H54 (cell line): ENCODE data around the gene LIPE.
A peak's percentile ranks its signal among the peaks of the same experiment; 100 is the strongest.

Experiments
- DNase-seq: peaks from one replicate; pipeline ENCODE4 v3.0.0; 2011; ENCODE audit warnings: low spot score, mixed read lengths; ENCODE audit not compliant: insufficient read length
- FAIRE-seq: peaks from 3 replicates; lab custom pipeline; 2011; peaks lifted over from hg19 to GRCh38; lab: Jason Lieb, UNC
- POLR2A ChIP-seq: IDR thresholded peaks from 2 replicates; pipeline ENCODE4 v1.6.1; 2011; ENCODE audit warnings: low read depth, mild to moderate bottlenecking, low read length

Gene LIPE, protein sequence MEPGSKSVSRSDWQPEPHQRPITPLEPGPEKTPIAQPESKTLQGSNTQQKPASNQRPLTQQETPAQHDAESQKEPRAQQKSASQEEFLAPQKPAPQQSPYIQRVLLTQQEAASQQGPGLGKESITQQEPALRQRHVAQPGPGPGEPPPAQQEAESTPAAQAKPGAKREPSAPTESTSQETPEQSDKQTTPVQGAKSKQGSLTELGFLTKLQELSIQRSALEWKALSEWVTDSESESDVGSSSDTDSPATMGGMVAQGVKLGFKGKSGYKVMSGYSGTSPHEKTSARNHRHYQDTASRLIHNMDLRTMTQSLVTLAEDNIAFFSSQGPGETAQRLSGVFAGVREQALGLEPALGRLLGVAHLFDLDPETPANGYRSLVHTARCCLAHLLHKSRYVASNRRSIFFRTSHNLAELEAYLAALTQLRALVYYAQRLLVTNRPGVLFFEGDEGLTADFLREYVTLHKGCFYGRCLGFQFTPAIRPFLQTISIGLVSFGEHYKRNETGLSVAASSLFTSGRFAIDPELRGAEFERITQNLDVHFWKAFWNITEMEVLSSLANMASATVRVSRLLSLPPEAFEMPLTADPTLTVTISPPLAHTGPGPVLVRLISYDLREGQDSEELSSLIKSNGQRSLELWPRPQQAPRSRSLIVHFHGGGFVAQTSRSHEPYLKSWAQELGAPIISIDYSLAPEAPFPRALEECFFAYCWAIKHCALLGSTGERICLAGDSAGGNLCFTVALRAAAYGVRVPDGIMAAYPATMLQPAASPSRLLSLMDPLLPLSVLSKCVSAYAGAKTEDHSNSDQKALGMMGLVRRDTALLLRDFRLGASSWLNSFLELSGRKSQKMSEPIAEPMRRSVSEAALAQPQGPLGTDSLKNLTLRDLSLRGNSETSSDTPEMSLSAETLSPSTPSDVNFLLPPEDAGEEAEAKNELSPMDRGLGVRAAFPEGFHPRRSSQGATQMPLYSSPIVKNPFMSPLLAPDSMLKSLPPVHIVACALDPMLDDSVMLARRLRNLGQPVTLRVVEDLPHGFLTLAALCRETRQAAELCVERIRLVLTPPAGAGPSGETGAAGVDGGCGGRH

DNA sequence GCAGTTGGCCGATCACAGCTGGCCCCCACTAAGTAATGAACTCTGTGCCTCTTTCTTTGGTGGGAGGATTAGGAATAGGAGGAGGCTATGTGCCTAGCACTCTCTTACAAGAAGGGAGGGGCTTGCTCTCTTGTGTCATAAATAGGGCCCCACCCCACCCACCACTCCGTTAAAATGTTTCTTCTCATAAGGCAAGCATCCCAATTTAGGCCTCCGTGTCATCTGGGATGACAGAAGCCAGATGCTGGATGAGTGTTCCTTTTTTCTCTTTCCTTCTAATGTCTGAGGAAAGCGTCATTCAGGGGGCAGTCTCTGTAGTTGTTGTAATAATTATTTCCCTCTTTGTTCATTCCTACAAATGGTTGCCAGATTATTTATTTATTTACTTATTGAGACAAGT lies at the start of gene LIPE:
Gene LIPE (minus strand): TSS at position 76 of the 400 bp plus-strand sequence. CDS start 239 bp downstream, outside the sequence.
- FAIRE-seq: no peak
- DNase-seq: no peak
- no peak for TF ChIP-seq POLR2A

DNA sequence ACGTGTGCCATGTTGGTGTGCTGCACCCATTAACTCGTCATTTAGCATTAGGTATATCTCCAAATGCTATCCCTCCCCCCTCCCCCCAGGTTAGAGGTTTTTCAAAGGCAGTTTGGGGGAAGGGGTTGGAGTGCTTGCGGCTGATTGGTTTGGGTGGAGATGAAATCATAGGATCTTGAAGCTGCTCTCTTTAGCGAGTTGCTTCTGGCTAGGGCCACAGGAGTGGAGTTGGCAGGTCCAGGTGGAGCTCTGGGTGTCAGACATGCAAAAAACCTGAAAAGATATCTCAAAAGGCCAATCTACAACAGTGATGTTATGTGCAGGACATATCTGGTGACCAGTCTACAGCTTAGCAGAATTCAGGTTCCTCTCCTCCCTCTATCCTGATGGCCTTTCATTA lies 48.2 kb upstream of the LIPE start:
- TF ChIP-seq POLR2A: no peak
- DNase-seq (no peak), FAIRE-seq (no peak)

- FAIRE-seq: no peak
Measured at GRCh38 chr19:42474743-42475142, 47.6 kb upstream of the LIPE start.

GRCh38 chr19:42473686-42474085 lies 46.5 kb upstream of the LIPE start:
- FAIRE-seq (no peak), DNase-seq (no peak)
- no peak for TF ChIP-seq POLR2A

More at GRCh38 chr19:42474743-42475142, 47.6 kb upstream of the LIPE start:
- DNase-seq: no peak
- TF ChIP-seq POLR2A: no peak

GRCh38 chr19:42472402-42473147 lies 45.4 kb upstream of the LIPE start:
- FAIRE-seq: no peak
- DNase-seq: no peak
- no peak for TF ChIP-seq POLR2A

DNA sequence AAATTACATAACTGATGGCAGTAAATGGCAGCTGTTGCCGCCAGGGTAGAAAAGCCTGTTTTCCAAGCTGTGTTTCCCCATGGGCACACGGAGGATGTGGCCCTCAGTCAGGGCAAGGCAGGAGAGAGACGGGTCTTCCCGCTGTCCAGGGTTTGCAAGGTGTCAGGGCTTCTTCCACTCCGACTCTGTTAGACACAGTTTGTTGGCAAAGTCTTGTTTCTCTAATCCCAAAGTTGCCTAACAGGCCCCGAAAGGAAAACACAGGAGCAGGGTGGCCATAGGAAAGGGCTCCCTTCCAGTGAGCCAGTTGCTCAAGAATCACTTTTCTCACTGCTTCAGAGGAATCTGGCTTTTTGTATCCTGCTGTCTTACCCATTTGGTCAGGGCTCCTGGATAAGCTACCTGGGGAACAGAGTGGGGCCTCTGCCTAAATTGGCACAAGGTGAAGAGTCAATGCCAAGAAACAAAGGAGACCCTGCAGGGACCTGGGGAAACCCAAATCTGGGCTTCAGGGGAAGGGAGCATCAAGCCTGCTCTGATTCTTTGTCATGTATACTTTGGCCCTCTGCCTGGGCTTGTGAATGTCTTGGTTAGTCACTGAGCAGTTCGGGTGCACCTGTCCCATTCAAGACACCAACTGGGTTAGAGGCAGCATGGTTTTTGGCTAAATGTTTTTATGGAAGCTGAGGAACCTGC lies 44.5 kb upstream of the LIPE start:
- TF ChIP-seq POLR2A: no peak
- peak; percentile 67 for DNase-seq
- FAIRE-seq: no peak

DNA sequence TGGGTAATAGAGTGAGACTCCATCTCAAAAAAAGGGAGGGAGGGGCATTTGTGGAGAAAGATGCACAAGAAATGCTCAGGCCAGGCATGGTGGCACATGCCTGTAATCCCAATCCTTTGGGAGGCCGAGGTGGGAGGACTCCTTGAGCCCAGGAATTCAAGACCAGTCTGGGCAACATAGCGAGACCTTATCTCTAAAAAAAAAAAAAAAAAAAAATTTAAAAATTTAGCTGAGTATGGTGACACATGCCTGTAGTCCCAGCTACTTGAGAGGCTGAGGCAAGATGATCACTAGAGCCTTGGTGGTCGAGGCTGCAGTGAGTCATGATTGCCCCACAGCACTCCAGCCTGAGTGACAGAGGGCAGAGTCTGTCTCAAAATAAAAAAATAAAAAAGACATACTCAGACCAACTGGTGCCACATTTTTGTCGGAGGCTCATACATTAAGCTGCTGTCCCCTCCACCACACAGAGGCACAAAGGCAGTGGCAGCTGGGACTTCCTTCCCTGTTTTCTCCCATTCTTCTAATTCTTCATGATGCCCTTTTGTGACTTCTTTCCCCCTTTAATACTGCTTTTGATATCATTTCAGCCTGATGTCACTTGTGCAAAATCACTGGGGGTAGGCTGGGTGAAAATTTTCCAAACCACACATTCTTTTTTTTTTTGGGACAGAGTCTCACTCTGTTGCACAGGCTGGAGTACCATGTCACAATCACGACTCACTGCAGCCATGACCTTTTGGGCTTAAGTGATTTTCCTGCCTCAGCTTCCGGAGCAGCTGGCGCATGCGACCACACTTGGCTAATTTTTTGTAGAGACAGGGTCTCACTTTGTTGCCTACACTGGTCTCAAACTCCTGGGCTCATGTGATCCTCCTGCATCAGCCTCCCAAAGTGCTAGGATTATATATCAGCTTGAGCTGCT lies 42.4 kb upstream of the LIPE start:
- FAIRE-seq: no peak
- DNase-seq: no peak
- TF ChIP-seq POLR2A: no peak

DNA sequence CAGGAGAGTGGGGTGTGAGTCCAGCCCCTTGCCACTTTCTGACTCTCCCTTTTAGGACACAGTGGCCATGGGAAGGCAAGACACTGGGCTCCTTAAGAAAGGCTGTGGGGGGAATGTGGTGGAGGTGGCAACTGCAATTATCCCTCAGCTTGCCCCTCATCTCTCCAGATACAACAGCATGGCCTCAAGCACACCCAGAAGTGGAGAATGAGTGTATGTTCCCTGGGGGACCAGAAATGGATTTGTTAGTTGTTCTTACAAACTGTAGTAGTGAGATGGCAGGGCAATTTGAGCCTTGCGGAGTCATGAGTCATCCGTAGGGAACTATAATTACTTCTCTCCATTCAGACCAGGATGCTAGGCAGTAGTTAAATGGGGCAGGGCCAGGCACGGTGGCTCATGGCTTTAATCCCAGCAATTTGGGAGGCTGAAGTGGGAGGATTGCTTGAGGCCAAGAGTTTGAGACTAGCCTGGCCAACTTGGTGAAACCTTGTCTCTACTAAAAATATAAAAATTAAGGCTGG lies 41.1 kb upstream of the LIPE start:
- TF ChIP-seq POLR2A: no peak
- peak; percentile 89 for DNase-seq
- peak; percentile 82 for FAIRE-seq

- no peak for TF ChIP-seq POLR2A
- FAIRE-seq (no peak), DNase-seq (no peak)
Measured at GRCh38 chr19:42467183-42467760, 40.1 kb upstream of the LIPE start.

- DNase-seq: no peak
- no peak for FAIRE-seq
- TF ChIP-seq POLR2A: no peak
Measured at GRCh38 chr19:42466521-42467182, 39.5 kb upstream of the LIPE start.

DNA sequence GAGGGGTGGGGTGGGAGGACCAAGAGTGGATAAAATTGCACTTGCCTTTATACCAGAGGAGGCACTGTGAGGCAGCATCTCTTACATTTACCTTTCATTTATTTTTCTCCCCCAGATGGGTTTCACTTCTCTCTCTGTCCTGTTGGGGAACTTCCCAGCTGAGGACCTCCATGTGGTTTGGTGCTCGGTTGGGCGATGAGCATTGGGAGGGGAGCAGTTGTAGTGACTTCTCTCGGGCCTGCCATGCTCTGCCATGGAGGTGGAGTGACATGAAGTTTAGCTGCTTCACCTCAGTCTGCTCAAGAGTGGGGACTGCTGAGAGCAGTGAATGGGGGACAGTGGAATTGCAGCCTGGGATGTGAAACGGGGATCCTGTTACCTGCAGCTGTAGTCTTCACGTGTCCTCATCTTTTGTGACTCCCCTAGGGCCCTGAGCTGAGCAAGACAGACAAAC lies 38.7 kb upstream of the LIPE start:
- DNase-seq (no peak), FAIRE-seq (no peak)
- no peak for TF ChIP-seq POLR2A
